HepG2 (cell line): ENCODE results near the gene SPATC1L.

Experiments used
- GABPB1 ChIP-seq: IDR thresholded peaks from 2 replicates; pipeline ENCODE4 v1.6.1; 2016; ENCODE audit warnings: mild to moderate bottlenecking, missing genetic modification reagents, moderate library complexity, missing compliant biosample characterization
- POLR2AphosphoS5 ChIP-seq: IDR thresholded peaks from 2 replicates; pipeline ENCODE4 v1.6.1; 2012; ENCODE audit warnings: low read depth, low read length
- SOX5 ChIP-seq: IDR thresholded peaks from 2 replicates; pipeline ENCODE4 v1.6.1; 2016; ENCODE audit warnings: borderline replicate concordance
- ZNF678 ChIP-seq: sonication (generic); formaldehyde crosslinking; IDR thresholded peaks from 2 replicates; pipeline ENCODE4 v1.4.0; 2020; ENCODE audit warnings: mild to moderate bottlenecking, missing genetic modification reagents
- ZNF776 ChIP-seq: sonication (generic); formaldehyde crosslinking; IDR thresholded peaks from 2 replicates; pipeline ENCODE4 v1.4.0; 2020; ENCODE audit warnings: mild to moderate bottlenecking, missing genetic modification reagents
- TF ChIP-seq, protein P1 (sequence below): sonication (generic); formaldehyde crosslinking; IDR thresholded peaks from 2 replicates; pipeline ENCODE4 v1.5.0; 2020; ENCODE audit warnings: mild to moderate bottlenecking, missing genetic modification reagents, moderate library complexity

DNA sequence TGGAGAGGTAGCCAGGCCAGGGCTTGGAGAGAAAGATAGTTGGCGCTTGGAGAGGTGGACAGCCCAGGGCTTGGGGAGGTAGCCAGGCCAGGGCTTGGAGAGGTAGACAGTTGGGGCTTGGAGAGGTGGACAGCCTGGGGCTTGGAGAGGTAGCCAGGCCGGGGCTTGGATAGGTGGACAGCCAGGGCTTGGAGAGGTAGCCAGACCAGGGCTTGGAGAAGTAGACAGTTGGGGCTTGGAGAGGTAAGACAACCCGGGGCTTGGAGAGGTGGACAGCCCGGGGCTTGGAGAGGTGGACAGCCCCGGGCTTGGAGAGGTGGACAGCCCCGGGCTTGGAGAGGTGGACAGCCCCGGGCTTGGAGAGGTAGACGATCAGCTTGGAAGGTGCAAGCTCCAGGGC, 36.6 kb upstream of the SPATC1L start:
- TF ChIP-seq POLR2AphosphoS5 (no peak), SOX5 (no peak), GABPB1 (no peak), ZNF776 (CRISPR knock-in tag) (no peak), ZNF678 (CRISPR knock-in tag) (no peak)
- TF ChIP-seq, protein P1, sequence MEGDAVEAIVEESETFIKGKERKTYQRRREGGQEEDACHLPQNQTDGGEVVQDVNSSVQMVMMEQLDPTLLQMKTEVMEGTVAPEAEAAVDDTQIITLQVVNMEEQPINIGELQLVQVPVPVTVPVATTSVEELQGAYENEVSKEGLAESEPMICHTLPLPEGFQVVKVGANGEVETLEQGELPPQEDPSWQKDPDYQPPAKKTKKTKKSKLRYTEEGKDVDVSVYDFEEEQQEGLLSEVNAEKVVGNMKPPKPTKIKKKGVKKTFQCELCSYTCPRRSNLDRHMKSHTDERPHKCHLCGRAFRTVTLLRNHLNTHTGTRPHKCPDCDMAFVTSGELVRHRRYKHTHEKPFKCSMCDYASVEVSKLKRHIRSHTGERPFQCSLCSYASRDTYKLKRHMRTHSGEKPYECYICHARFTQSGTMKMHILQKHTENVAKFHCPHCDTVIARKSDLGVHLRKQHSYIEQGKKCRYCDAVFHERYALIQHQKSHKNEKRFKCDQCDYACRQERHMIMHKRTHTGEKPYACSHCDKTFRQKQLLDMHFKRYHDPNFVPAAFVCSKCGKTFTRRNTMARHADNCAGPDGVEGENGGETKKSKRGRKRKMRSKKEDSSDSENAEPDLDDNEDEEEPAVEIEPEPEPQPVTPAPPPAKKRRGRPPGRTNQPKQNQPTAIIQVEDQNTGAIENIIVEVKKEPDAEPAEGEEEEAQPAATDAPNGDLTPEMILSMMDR = no peak
